WERI-Rb-1 (cell line): Measurements from ENCODE around the gene ANXA5.

Experiments
- DNase-seq: peaks from one replicate; pipeline ENCODE4 v3.0.0-alpha.2; 2020
- H3K27ac ChIP-seq: fragments of 250-450 bp; sonication (Bioruptor Pico); 2 replicates; pipeline ENCODE4 v1.5.1; 2020; ENCODE audit warnings: mild to moderate bottlenecking, moderate library complexity
- H3K27me3 ChIP-seq: fragments of 250-450 bp; sonication (Bioruptor Pico); 2 replicates; pipeline ENCODE4 v1.5.1; 2021; ENCODE audit warnings: mild to moderate bottlenecking, low read depth, moderate library complexity; ENCODE audit not compliant: insufficient read depth, severe bottlenecking
- H3K36me3 ChIP-seq: fragments of 250-450 bp; sonication (Bioruptor Pico); 2 replicates; pipeline ENCODE4 v1.5.1; 2020; ENCODE audit warnings: mild to moderate bottlenecking, moderate library complexity
- H3K4me3 ChIP-seq: 2 replicates; pipeline ENCODE4 v1.5.1; 2011; ENCODE audit warnings: low read depth, mild to moderate bottlenecking, control low read depth, low read length
- H3K9me3 ChIP-seq: fragments of 250-450 bp; sonication (Bioruptor Pico); 2 replicates; pipeline ENCODE4 v1.5.1; 2021; ENCODE audit warnings: mild to moderate bottlenecking, moderate library complexity; ENCODE audit not compliant: severe bottlenecking
- CTCF ChIP-seq: IDR thresholded peaks from 2 replicates; pipeline ENCODE4 v1.5.1; 2011; ENCODE audit warnings: low read depth, mild to moderate bottlenecking, control low read depth, inconsistent platforms, low read length

ANXA5 gene

GRCh38 chr4:121675715-121676114, 21.1 kb downstream of the ANXA5 start:
- Histone ChIP-seq H3K4me3 (no peak overlapping the region), H3K27me3 (no peaks in the 10 kb centered on the region), H3K9me3 (no peaks in the 10 kb centered on the region), H3K27ac (no peak overlapping the region), H3K36me3 (peaks cover 28% of the 10 kb centered on the region)
- peak; percentile 32 for TF ChIP-seq CTCF
- DNase-seq: no peak

- H3K36me3 ChIP-seq: peaks cover 24% of the 10 kb centered on the region
- DNase-seq: peak; percentile 52
- no peak for TF ChIP-seq CTCF
- H3K27me3 ChIP-seq: no peaks in the 10 kb centered on the region
- H3K4me3 ChIP-seq: no peak overlapping the region
- no peaks in the 10 kb centered on the region for H3K9me3 ChIP-seq
- no peak overlapping the region for H3K27ac ChIP-seq
Measured at GRCh38 chr4:121674696-121675095, 22.1 kb downstream of the ANXA5 start.

DNA sequence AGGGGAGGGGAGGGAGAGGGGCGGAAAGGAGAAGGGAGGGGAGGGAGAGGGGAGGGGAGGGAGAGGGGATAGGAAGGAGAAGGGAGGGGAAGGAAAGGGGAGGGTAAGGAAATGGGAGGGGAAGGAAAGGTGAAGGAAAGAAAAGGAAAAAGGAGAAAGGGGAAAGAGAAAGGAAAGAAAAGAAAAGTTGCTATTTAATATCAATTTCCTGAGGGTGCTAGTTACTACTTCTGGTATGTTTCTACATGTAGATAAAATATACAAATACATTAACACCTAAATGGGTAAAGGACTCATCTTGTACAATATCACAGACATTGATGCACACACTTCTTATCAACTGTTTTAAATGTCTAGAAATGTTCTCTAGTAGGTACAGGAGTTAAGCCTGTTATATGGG, 22.6 kb downstream of the ANXA5 start:
- Histone ChIP-seq H3K4me3 (no peak overlapping the region), H3K27me3 (no peaks in the 10 kb centered on the region), H3K27ac (no peak overlapping the region), H3K36me3 (peaks cover 27% of the 10 kb centered on the region), H3K9me3 (no peaks in the 10 kb centered on the region)
- no peak for DNase-seq
- TF ChIP-seq CTCF: no peak

GRCh38 chr4:121669163-121669550, 27.6 kb downstream of the ANXA5 start:
- Histone ChIP-seq H3K4me3 (no peak overlapping the region), H3K36me3 (peaks cover 32% of the 10 kb centered on the region), H3K27ac (no peak overlapping the region), H3K9me3 (no peaks in the 10 kb centered on the region), H3K27me3 (no peaks in the 10 kb centered on the region)
- no peak for DNase-seq
- TF ChIP-seq CTCF: no peak

DNA sequence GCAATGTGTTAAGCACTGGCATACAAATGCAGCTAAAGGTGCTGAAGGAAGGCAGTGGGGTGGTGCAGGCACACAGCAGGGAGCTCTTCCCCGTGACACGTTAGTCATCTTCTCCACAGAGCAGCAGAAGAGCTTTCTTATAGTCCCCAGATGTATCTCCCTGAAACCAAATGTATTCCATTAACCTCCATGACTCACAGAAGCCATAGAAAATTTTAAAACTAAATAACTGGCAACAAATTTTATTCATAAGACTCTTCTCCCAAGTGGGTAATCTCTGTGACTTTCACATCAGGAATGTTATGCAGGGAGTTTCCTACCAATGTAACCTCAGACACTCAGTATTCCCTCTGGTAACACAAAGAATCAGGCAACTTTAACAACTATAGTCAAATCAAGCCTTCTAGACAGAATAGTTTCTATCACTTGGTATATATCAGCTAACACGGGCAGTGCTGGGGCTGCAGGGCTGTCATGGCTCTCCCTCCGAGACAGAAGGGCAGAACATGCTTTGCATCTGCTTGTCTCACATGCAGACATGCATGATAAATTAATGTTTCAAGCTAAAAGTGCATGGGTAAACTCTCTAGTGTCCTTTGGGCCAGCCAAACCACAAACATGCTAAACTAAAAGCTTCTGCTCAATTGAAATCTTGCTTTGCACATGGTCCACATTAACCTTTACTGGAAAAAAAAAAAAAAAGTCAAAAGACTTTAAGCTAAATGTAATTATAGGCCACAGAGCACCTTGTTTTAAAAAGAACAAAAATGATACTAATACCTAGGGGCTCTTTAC, 28.2 kb downstream of the ANXA5 start:
- H3K36me3 ChIP-seq: peaks cover 32% of the 10 kb centered on the region
- no peak for DNase-seq

More for the DNA sequence above, 28.2 kb downstream of the ANXA5 start:
- Histone ChIP-seq H3K27me3 (no peaks in the 10 kb centered on the region), H3K27ac (no peak overlapping the region), H3K4me3 (no peak overlapping the region), H3K9me3 (no peaks in the 10 kb centered on the region)
- TF ChIP-seq CTCF: no peak
